C4-2B (cell line): ENCODE measurements around the gene CD83.

ENCODE experiments used
- ZFX ChIP-seq: fragments of 450-650 bp; IDR thresholded peaks from 2 replicates; pipeline ENCODE4 v1.6.1; 2017
- TF ChIP-seq, protein P1 (sequence below): fragments of 450-650 bp; conservative IDR thresholded peaks from 2 replicates; pipeline ENCODE4 v1.5.1; 2017; ENCODE audit warnings: mild to moderate bottlenecking

DNA sequence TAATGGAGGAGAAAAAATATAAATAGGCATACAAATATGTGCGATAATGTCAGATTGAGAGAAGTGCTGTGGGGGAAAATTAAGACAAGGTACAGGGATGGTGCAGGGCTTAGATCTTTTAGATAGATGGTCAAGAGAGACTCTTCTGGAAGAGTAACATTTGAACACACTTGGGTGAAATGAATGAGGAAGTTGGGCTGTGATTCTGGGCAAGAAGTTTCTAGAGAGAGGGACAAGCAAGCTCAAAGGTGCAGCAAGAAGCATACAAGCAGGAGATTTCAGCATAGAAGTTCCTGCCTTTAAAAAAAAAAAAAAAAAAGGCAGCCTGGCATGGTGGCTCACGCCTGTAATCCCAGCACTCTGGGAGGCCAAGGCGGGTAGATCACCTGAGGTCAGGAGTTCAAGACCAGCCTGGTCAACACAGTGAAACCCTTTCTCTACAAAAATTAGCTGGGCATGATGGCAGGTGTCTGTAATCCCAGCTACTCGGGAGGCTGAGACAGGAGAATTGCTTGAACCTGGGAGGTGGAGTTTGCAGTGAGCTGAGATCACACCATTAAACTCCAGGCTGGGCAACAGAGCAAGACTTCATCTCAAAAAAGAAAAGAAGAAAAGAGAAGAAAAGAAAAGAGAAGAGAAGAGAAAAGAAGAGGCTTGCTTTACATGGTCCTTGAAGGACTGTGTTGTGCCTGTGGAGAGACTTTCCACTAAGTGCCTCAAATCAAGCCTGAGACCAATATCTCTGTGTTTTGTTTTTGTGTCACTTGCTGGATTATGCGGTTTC lies 9.7 kb upstream of the CD83 start:
- TF ChIP-seq, protein P1, sequence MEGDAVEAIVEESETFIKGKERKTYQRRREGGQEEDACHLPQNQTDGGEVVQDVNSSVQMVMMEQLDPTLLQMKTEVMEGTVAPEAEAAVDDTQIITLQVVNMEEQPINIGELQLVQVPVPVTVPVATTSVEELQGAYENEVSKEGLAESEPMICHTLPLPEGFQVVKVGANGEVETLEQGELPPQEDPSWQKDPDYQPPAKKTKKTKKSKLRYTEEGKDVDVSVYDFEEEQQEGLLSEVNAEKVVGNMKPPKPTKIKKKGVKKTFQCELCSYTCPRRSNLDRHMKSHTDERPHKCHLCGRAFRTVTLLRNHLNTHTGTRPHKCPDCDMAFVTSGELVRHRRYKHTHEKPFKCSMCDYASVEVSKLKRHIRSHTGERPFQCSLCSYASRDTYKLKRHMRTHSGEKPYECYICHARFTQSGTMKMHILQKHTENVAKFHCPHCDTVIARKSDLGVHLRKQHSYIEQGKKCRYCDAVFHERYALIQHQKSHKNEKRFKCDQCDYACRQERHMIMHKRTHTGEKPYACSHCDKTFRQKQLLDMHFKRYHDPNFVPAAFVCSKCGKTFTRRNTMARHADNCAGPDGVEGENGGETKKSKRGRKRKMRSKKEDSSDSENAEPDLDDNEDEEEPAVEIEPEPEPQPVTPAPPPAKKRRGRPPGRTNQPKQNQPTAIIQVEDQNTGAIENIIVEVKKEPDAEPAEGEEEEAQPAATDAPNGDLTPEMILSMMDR, result no peak
- TF ChIP-seq ZFX, result no peak
